ENCODE data around the gene AMD1. TPM values are rescaled to one million over a fixed set of nuclear protein-coding genes. Genes with fewer than 3 reads are reported as not detected.

AMD1 gene
- total and polyA plus RNA-seq, 9 of the 15 experiments (the other 6 are each of a cell fraction or from before 2014, with no cell fraction given) = 60.0 to 151 (median 85.6) TPM

DNA sequence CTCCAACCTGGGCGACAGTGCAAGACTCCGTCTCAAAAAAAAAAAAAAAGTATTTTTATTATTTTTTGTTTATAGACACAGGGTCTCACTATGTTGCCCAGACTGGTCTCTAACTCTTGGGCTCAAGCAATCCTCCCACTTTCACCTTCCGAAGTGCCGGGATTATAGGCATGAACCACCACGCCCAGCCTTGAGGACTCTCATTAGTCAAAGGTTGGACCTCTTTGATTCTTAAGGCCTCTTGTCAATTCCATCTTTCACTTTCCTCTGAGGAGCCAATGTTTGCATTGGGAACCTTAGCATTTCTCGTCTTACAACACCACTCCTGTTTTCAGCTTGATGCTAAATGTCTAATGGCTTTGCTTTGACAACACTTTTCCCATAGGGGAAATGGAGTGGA, 43.2 kb upstream of the AMD1 start (continued):
- TF ChIP-seq MLLT1 (IDR thresholded peaks at IDR 0.05) (no peak), HCFC1 (IDR thresholded peaks at IDR 0.05; ENCODE audit: low read depth, low read length) (no peak)

DNA sequence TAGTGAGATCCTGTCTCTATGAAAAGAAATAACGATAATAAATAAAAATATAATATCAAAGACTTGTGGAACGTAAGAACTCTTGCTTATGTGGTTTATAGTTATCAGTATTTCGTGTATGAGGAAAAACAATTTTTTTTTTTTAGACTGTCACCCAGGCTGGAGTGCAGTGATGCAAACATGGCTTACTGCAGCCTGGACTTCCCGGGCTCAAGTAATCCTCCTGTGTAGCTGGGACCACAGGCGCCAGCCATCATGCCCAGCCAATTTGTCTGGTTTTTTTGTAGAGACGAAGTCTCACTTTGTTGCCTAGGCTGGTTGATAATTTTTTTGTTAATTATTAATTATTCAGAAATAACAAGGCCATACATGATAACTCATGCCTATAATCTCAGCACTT, 40.8 kb upstream of the AMD1 start:
- WGBS (ENCODE audit: insufficient coverage, low coverage, missing lambda C conversion rate) = 26% methylated on average over 6 of the region's 6 CpGs
- ATAC-seq = no peak
- in situ Hi-C loops (cut with MboI) (no loop called here), intact Hi-C loops (cut with micrococcal nuclease) (no loop called here)
- Histone ChIP-seq H3K9me1 (ENCODE audit: control insufficient read depth, insufficient read depth, low read length) (no peaks in the 10 kb centered on the region), H3K27me3 (ENCODE audit: control insufficient read depth in 2 of 2, insufficient read depth in 2 of 2, low read length in 2 of 2) (no peaks in the 10 kb centered on the region; a peak in 1 of 5 replicates), H3K79me2 (ENCODE audit: control insufficient read depth, insufficient read depth, low read length) (no peaks in the 10 kb centered on the region), H3K9me3 (replicated peaks; ENCODE audit: control insufficient read depth, insufficient read depth, low read depth, low read length) (no peaks in the 10 kb centered on the region), H3K36me3 (ENCODE audit: control insufficient read depth, insufficient read depth, low read length) (no peaks in the 10 kb centered on the region), H3K27ac (ENCODE audit: extremely low read depth, low read depth, low read length) (no peak overlapping the region), H3K9ac (ENCODE audit: insufficient read depth in 1 of 2, low read depth in 2 of 2, low read length in 2 of 2) (no peak overlapping the region), H3K4me1 (replicated peaks in 1 of 2; ENCODE audit: control insufficient read depth in 2 of 2, insufficient read depth in 2 of 2, low read length in 2 of 2) (no peaks in the 10 kb centered on the region), H3K4me3 (no peak overlapping the region), H4K20me1 (replicated peaks; ENCODE audit: control insufficient read depth, insufficient read depth, low read length) (no peaks in the 10 kb centered on the region), H3K4me2 (ENCODE audit: insufficient read depth, low read length) (no peak overlapping the region), H2AFZ (ENCODE audit: low read depth, low read length) (no peak overlapping the region)
- no peak for DNase-seq (ENCODE audit: extremely low read depth in 1 of 4, low spot score in 3 of 4)
- no peak for FAIRE-seq
- ChIA-PET POLR2A (no interaction called here), CTCF (ENCODE audit: low intra/inter-chr PET ratio) (no interaction called here)
- TF ChIP-seq HBP1 (CRISPR knock-in tag; IDR thresholded peaks at IDR 0.05) (no peak), CAMTA2 (CRISPR knock-in tag; conservative IDR thresholded peaks at IDR 0.05) (no peak), NONO (IDR thresholded peaks at IDR 0.05; ENCODE audit: low read depth in 2 of 2, low read length in 1 of 2) (no peak), GMEB1 (CRISPR knock-in tag; IDR thresholded peaks at IDR 0.05) (no peak), HNRNPL (IDR thresholded peaks at IDR 0.05; ENCODE audit: low read depth, low read length) (no peak), MCM3 (IDR thresholded peaks at IDR 0.05) (no peak), GATAD2B (IDR thresholded peaks at IDR 0.05; ENCODE audit: borderline replicate concordance) (no peak), RCOR1 (IDR thresholded peaks at IDR 0.05; ENCODE audit: borderline replicate concordance in 1 of 2, low read depth in 2 of 2, low read length in 2 of 2) (no peak), MLLT1 (IDR thresholded peaks at IDR 0.05) (no peak)
- no TSS peak for BruUV-seq (replicated peaks)
